HG03460 (cell line): ENCODE measurements around the gene KTN1.

ENCODE experiments used
- ATAC-seq: cut with Tn5 transposase; IDR thresholded peaks from one replicate; pipeline ENCODE4 v1.9.1; 2021; ENCODE audit not compliant: unreplicated experiment

KTN1 gene

DNA sequence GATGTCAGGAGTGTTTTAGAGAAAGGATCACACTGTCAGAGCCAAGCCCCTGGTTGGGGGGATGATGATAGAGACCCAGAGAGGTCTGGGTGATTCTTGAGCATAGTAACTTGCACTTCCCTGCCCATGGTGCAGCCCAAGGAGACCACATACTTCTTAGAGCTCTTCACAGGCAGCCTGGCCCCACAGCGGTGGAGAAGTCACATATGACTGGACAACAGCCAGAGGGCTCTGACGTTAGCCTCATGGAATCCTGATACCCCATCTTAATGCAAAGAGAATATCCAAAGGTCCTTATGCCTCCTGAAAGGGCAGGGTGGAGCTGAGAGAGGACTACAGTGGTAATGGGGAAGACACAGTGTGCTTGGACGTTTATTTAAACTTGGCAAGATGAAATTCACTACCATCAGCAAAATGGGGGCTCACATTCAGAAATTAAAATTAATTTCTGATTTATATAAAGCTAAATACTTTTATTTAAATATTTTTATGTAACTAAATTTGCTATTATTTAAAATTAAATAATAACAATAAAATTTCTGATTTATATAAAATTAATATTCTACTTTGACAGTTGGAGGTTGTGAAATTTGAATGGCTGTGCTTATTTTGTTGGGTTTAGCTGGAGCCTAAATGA, 131.3 kb downstream of the KTN1 start:
- no peak for ATAC-seq

GRCh38 chr14:55712491-55712890, 132.5 kb downstream of the KTN1 start:
- no peak for ATAC-seq

GRCh38 chr14:55713486-55713885, 133.5 kb downstream of the KTN1 start:
- no peak for ATAC-seq

- no peak for ATAC-seq
Observed at GRCh38 chr14:55715889-55716288, 135.9 kb downstream of the KTN1 start.

DNA sequence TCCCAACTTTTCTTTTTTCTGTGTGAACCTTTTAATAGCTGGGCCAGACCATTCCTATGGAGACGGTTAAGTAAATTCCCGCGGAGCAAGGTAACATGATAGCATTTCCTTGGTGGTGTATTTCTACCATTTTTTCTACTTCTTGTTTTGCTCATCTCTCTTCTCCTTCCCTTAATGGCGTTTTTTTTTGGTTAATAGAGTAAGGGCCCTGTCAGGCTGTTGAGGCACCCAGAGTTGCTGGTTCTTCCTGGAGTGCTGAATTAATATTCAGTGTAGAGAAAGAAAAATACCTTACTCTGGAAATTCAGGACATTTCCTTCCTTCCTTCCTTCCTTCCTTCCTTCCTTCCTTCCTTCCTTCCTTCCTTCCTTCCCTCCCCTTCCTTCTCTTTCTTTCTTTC, 137.6 kb downstream of the KTN1 start:
- ATAC-seq, result no peak

GRCh38 chr14:55718551-55718950, 138.5 kb downstream of the KTN1 start:
- ATAC-seq, result no peak

DNA sequence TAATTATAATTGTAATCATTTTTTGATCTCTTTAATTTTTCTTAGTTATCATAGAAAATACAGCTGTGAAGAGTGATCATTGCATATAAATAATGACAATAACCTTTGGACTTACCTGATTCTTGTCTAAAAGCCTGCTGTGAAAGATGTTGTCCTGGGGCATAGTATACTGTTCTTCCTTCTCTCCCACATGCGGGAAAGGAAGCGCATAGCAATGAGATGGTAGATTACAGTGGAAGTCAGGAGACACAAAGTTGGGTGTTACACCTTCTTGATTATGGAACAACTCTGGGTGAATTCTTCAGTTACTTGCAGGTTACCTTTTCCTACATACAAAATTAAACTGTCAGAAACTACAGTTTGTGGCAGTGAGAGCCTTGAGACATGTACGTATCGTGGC, 140.8 kb downstream of the KTN1 start:
- no peak for ATAC-seq

- no peak for ATAC-seq
Observed at GRCh38 chr14:55721353-55721752, 141.3 kb downstream of the KTN1 start.

GRCh38 chr14:55722054-55722453, 142.0 kb downstream of the KTN1 start:
- no peak for ATAC-seq

GRCh38 chr14:55724736-55725135, 144.7 kb downstream of the KTN1 start:
- ATAC-seq, result no peak

- no peak for ATAC-seq
Observed at GRCh38 chr14:55730592-55731310, 150.7 kb downstream of the KTN1 start.

DNA sequence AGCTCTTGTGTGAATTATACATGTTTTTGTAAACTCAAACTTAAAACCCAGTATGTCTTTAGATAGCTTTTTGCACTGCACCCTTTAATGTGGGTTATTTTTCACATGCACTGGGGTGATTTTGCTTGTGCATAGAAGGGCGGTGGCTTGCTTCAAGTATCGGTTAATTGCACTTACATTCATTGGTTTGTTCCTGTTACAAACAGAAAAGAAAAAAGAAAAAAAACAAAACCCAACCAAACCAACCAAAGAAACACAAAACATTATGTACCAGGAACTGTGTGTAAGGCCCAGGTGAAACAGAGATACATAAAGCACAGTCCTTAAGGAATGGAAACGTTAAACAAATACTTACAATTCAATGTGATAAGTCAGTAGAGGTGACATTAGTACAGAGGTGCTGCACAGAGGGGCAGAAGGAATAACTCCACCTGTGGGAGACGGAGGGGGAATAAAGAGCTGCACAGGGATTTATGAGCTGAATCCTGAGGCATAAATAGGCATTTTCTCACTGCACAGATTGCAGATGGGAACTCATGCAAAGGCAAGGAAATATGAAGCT, 151.4 kb downstream of the KTN1 start:
- ATAC-seq, result no peak

- ATAC-seq, result no peak
Observed at GRCh38 chr14:55731881-55732498, 152.0 kb downstream of the KTN1 start.

DNA sequence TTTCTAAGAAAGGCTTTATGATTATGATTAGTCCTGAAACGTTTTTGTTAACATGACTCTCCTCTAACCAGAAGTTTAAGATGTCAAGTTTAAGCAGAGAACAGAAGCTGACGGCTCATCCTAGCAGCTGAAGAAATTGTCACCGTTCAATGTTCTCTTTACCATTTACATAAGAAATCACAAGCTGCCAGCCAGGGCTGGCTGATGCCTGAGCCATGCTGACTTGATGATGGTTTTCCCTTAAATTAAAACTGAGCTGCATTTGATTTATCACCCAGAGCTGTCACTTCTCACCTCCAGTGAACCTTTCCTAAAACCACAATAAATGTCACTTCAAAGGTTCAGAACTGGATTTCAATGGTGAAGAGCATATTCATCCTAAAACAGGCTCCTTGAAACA, 153.6 kb downstream of the KTN1 start:
- ATAC-seq, result no peak
